A549 (cell line): ENCODE results near the gene SNAP91. TPM values are rescaled to one million over a fixed set of nuclear protein-coding genes. Genes with fewer than 3 reads are reported as not detected.

Experiments used
- ATAC-seq, 2 experiments: fragments of 200-7000 bp in 1 of 2; fragments of >200 bp in 1 of 2; cut with Nextera tagmentation in 1 of 2; cut with Tn5 transposase in 1 of 2; 3 replicates each; pipeline versions ENCODE4 v1.8.0 to v1.9.1; 2018 to 2020; ENCODE audit warnings: mild to moderate bottlenecking in 1 of 2, moderate library complexity in 1 of 2
- CTCF ChIA-PET: fragments of 300-600 bp; sonication (Branson Sonifier 250); formaldehyde crosslinking; extraction: SDS; loops from one replicate; lab custom pipeline; 2021; ENCODE audit warnings: antibody characterized with exemption, inconsistent platforms; lab: Yijun Ruan, JAX
- POLR2A ChIA-PET: fragments of 350-600 bp; formaldehyde crosslinking; extraction: SDS; loops from one replicate; lab custom pipeline; 2021; ENCODE audit warnings: antibody characterized with exemption, inconsistent platforms; lab: Yijun Ruan, JAX
- DNase-seq, 2 experiments: peaks; one replicate each; pipeline versions ENCODE4 v3.0.0 to v3.0.0-alpha.2; 2011 to 2016; ENCODE audit warnings: low read depth in 1 of 2, low spot score in 1 of 2
- FAIRE-seq: peaks from 2 replicates; lab custom pipeline; 2011; peaks lifted over from hg19 to GRCh38; lab: Jason Lieb, UNC
- H3K27ac ChIP-seq, 2 experiments: fragments of >200 bp; sonication (Bioruptor Twin); formaldehyde crosslinking; 3 replicates each; pipeline ENCODE4 v1.5.1; 2016 to 2017
- H3K4me1 ChIP-seq: fragments of >200 bp; sonication (Bioruptor Twin); formaldehyde crosslinking; 3 replicates; pipeline ENCODE4 v1.6.1; 2016
- H3K4me2 ChIP-seq: fragments of >200 bp; sonication (Bioruptor Twin); formaldehyde crosslinking; 3 replicates; pipeline ENCODE4 v1.6.1; 2016
- H3K4me3 ChIP-seq: fragments of >200 bp; sonication (Bioruptor Twin); formaldehyde crosslinking; 3 replicates; pipeline ENCODE4 v1.5.1; 2016
- H3K9me3 ChIP-seq: fragments of >200 bp; sonication (Bioruptor Twin); formaldehyde crosslinking; 3 replicates; pipeline ENCODE4 v1.6.1; 2016
- BHLHE40 ChIP-seq: IDR thresholded peaks from 2 replicates; pipeline ENCODE4 v1.6.1; 2012; ENCODE audit warnings: low read depth, low read length, inconsistent platforms
- CTCF ChIP-seq: fragments of >200 bp; sonication (Bioruptor Twin); formaldehyde crosslinking; IDR thresholded peaks from 3 replicates; pipeline ENCODE4 v1.5.1; 2016
- EHMT2 ChIP-seq: fragments of 200-600 bp; sonication (generic); IDR thresholded peaks from 2 replicates; pipeline ENCODE4 v1.6.1; 2016; ENCODE audit warnings: antibody characterized with exemption, low read depth, mild to moderate bottlenecking, moderate library complexity
- EP300 ChIP-seq, 2 experiments: fragments of >200 bp; sonication (Bioruptor Twin); formaldehyde crosslinking; IDR thresholded peaks; 2 replicates in 1 of 2; 3 replicates in 1 of 2; pipeline ENCODE4 v1.6.1; 2016 to 2017
- ESRRA ChIP-seq: fragments of 150-350 bp; IDR thresholded peaks from 2 replicates; pipeline ENCODE4 v1.6.1; 2014; ENCODE audit warnings: mild to moderate bottlenecking, low read length, borderline replicate concordance
- GATA3 ChIP-seq: IDR thresholded peaks from 2 replicates; pipeline ENCODE4 v1.6.1; 2012; ENCODE audit warnings: borderline replicate concordance
- HDAC2 ChIP-seq: fragments of 200-600 bp; sonication (generic); IDR thresholded peaks from 2 replicates; pipeline ENCODE4 v1.6.1; 2016
- HOXA7 ChIP-seq: fragments of 250-450 bp; sonication (Bioruptor Pico); IDR thresholded peaks from 2 replicates; pipeline ENCODE4 v1.5.0; 2020; ENCODE audit warnings: mild to moderate bottlenecking, moderate library complexity
- HOXB13 ChIP-seq: fragments of 250-450 bp; sonication (Bioruptor Pico); IDR thresholded peaks from 2 replicates; pipeline ENCODE4 v1.5.0; 2020; ENCODE audit warnings: low read depth, mild to moderate bottlenecking, moderate library complexity
- HOXB5 ChIP-seq: fragments of 250-450 bp; sonication (Bioruptor Pico); IDR thresholded peaks from 2 replicates; pipeline ENCODE4 v1.5.0; 2020; ENCODE audit warnings: mild to moderate bottlenecking, moderate library complexity
- JUNB ChIP-seq: fragments of >200 bp; sonication (Bioruptor Twin); formaldehyde crosslinking; IDR thresholded peaks from 2 replicates; pipeline ENCODE4 v1.6.1; 2016
- KDM1A ChIP-seq: fragments of 200-600 bp; sonication (generic); IDR thresholded peaks from 2 replicates; pipeline ENCODE4 v1.6.1; 2016; ENCODE audit warnings: low read depth, mild to moderate bottlenecking
- MAFK ChIP-seq: fragments of 450-650 bp; IDR thresholded peaks from 2 replicates; pipeline ENCODE4 v1.6.1; 2014; ENCODE audit not compliant: partially characterized antibody
- MAZ ChIP-seq: fragments of 150-350 bp; IDR thresholded peaks from 2 replicates; pipeline ENCODE4 v1.6.1; 2014; ENCODE audit warnings: antibody characterized with exemption, low read depth, low read length, borderline replicate concordance
- POLR2A ChIP-seq: IDR thresholded peaks from 2 replicates; pipeline ENCODE4 v1.6.1; 2012; ENCODE audit warnings: mild to moderate bottlenecking, low read length
- RAD21 ChIP-seq, 2 experiments: fragments of >200 bp in 1 of 2; sonication (Bioruptor Twin) in 1 of 2; formaldehyde crosslinking in 1 of 2; IDR thresholded peaks in 1 of 2; conservative IDR thresholded peaks in 1 of 2; 2 replicates in 1 of 2; 3 replicates in 1 of 2; pipeline ENCODE4 v1.6.1; 2012 to 2018; ENCODE audit warnings: inconsistent platforms in 1 of 2
- RARB ChIP-seq: fragments of 250-450 bp; sonication (Bioruptor Pico); IDR thresholded peaks from 2 replicates; pipeline ENCODE4 v1.8.0; 2021; ENCODE audit warnings: mild to moderate bottlenecking, moderate library complexity
- RNF2 ChIP-seq: fragments of 200-600 bp; sonication (generic); IDR thresholded peaks from 2 replicates; pipeline ENCODE4 v1.6.1; 2016; ENCODE audit warnings: low read depth, mild to moderate bottlenecking, antibody characterized with exemption, moderate library complexity, borderline replicate concordance
- SMC3 ChIP-seq: fragments of >200 bp; sonication (Bioruptor Twin); formaldehyde crosslinking; IDR thresholded peaks from 3 replicates; pipeline ENCODE4 v1.6.1; 2018; ENCODE audit warnings: inconsistent platforms
- TFCP2L1 ChIP-seq: fragments of 250-450 bp; sonication (Bioruptor Pico); IDR thresholded peaks from 2 replicates; pipeline ENCODE4 v1.5.0; 2021; ENCODE audit warnings: mild to moderate bottlenecking
- ZNF302 ChIP-seq: fragments of 250-450 bp; sonication (Bioruptor Pico); IDR thresholded peaks from 2 replicates; pipeline ENCODE4 v1.9.0; 2021; ENCODE audit warnings: inconsistent platforms, mild to moderate bottlenecking, moderate library complexity
- ZSCAN20 ChIP-seq: fragments of 250-450 bp; sonication (Bioruptor Pico); IDR thresholded peaks from 2 replicates; pipeline ENCODE4 v1.8.0; 2022; ENCODE audit warnings: mild to moderate bottlenecking, moderate library complexity
- WGBS: methylation state at CpG from one replicate; pipeline ENCODE4 v1.1.6; 2017; ENCODE audit errors: missing lambda C conversion rate; 5-methylcytosine and 5-hydroxymethylcytosine counted together
- polyA plus RNA-seq, 4 experiments: library from polyadenylated mRNA; depleted of rRNA in 3 of 4; stranded (reverse); fragments of >200 nt; fragmentation: RNase III in 1 of 4; extraction: RNeasy Plus Mini Kit Qiagen cat#74134 plus additional on column Dnase treatment in 1 of 4; gene quantifications; 2 replicates in 3 of 4; 3 replicates in 1 of 4; pipeline ENCODE4 v1.2.3, GENCODE V29; 2011 to 2017
- TF ChIP-seq, protein P1 (sequence below): fragments of 150-350 bp; IDR thresholded peaks from 2 replicates; pipeline ENCODE4 v1.6.1; 2014; ENCODE audit warnings: low read depth, mild to moderate bottlenecking, low read length
- TF ChIP-seq, protein P2 (sequence below): fragments of 200-600 bp; sonication (generic); IDR thresholded peaks from 2 replicates; pipeline ENCODE4 v1.6.1; 2016; ENCODE audit warnings: antibody characterized with exemption, mild to moderate bottlenecking, moderate library complexity

The SNAP91 gene
- polyA plus RNA-seq, 2 of the 4 experiments (the other 2 are of a cell fraction): 0.13 to 0.39 TPM

DNA sequence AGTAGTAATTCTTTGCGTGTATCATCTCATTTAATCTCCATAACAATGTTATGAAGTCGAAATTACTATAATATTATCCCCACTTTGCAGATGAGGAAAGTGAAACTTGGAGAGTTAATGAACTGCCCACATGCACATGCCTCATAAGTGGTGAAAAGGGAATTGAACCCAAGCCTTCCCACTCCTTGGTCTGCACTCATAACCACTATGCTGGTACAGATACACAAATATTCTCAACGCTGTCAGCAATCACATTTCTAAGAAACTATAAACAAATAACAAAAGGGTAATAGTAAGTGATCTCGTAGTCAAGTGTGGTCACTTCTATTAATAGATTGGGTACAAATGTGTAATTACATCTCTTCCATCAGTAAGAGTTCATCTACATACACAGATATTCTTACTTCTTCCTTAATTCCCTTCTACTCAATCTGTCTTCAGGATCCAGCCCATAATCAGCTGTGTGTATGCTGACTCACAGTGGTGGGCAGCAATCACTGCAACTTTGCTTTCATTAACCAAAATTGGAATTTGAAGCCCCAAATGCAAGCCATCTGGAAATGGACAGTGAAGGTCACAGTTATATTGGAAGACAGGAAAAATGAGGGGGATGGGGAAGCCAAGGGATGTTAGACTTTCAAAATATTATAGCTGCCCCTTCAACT, 190.0 kb downstream of the SNAP91 start:
- no peak for FAIRE-seq
- POLR2A ChIA-PET: no interaction called here
- H3K4me2 ChIP-seq: no peak overlapping the region
- no peak for TF ChIP-seq GATA3
- no peak for TF ChIP-seq JUNB
- 0 out of 3 replicates have a peak, but pooled peaks have one; percentile 14 for TF ChIP-seq CTCF
- TF ChIP-seq RAD21 (conservative IDR thresholded peaks at IDR 0.05 in 1 of 2, IDR thresholded peaks at IDR 0.05 in 1 of 2): 0 out of 5 replicates have a peak, but pooled peaks have one; percentile 14 to 15
- no peak overlapping the region for H3K4me3 ChIP-seq
- H3K27ac ChIP-seq: no peak overlapping the region
- 37% methylated on average over 4 of the region's 4 CpGs for WGBS
- CTCF ChIA-PET: interaction anchor here (0.8 to 2.0 kb wide), 3 partner anchors 17 to 452 kb away, joined by 3 to 7 read pairs (median 3); partner anchors contain the start of gene DOP1A
- H3K4me1 ChIP-seq: no peaks in the 10 kb centered on the region
- peak in 1 of 2 experiments; percentile 4 for DNase-seq
- H3K9me3 ChIP-seq: no peaks in the 10 kb centered on the region
- ATAC-seq: no peak

- TF ChIP-seq BHLHE40 (no peak), EP300 (IDR thresholded peaks at IDR 0.05) (no peak), POLR2A (no peak), HOXA7 (CRISPR knock-in tag) (no peak), HDAC2 (no peak), MAZ (no peak), ZSCAN20 (no peak), RARB (CRISPR knock-in tag) (no peak), HOXB13 (no peak), SMC3 (no peak), RNF2 (no peak), TFCP2L1 (CRISPR knock-in tag) (no peak), ZNF302 (CRISPR knock-in tag) (no peak), MAFK (no peak), ESRRA (no peak), HOXB5 (CRISPR knock-in tag) (no peak), KDM1A (no peak), EHMT2 (no peak)
- TF ChIP-seq, protein P1, sequence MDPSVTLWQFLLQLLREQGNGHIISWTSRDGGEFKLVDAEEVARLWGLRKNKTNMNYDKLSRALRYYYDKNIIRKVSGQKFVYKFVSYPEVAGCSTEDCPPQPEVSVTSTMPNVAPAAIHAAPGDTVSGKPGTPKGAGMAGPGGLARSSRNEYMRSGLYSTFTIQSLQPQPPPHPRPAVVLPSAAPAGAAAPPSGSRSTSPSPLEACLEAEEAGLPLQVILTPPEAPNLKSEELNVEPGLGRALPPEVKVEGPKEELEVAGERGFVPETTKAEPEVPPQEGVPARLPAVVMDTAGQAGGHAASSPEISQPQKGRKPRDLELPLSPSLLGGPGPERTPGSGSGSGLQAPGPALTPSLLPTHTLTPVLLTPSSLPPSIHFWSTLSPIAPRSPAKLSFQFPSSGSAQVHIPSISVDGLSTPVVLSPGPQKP: no peak
- TF ChIP-seq, protein P2, sequence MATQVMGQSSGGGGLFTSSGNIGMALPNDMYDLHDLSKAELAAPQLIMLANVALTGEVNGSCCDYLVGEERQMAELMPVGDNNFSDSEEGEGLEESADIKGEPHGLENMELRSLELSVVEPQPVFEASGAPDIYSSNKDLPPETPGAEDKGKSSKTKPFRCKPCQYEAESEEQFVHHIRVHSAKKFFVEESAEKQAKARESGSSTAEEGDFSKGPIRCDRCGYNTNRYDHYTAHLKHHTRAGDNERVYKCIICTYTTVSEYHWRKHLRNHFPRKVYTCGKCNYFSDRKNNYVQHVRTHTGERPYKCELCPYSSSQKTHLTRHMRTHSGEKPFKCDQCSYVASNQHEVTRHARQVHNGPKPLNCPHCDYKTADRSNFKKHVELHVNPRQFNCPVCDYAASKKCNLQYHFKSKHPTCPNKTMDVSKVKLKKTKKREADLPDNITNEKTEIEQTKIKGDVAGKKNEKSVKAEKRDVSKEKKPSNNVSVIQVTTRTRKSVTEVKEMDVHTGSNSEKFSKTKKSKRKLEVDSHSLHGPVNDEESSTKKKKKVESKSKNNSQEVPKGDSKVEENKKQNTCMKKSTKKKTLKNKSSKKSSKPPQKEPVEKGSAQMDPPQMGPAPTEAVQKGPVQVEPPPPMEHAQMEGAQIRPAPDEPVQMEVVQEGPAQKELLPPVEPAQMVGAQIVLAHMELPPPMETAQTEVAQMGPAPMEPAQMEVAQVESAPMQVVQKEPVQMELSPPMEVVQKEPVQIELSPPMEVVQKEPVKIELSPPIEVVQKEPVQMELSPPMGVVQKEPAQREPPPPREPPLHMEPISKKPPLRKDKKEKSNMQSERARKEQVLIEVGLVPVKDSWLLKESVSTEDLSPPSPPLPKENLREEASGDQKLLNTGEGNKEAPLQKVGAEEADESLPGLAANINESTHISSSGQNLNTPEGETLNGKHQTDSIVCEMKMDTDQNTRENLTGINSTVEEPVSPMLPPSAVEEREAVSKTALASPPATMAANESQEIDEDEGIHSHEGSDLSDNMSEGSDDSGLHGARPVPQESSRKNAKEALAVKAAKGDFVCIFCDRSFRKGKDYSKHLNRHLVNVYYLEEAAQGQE: no peak
- Histone ChIP-seq H3K9me3 (no peaks in the 10 kb centered on the region), H3K27ac (no peak overlapping the region), H3K4me2 (no peak overlapping the region), H3K4me3 (no peak overlapping the region), H3K4me1 (peaks cover 6% of the 10 kb centered on the region; the same call in 2 of the 3 replicates)
- CTCF ChIA-PET: no interaction called here
- FAIRE-seq (no peak), ATAC-seq (no peak; a peak in 1 of 6 replicates), DNase-seq (no peak)
- POLR2A ChIA-PET: no interaction called here
- 86% methylated on average over 1 of the region's 1 CpG for WGBS
These were observed 191.4 kb downstream of the SNAP91 start for GRCh38 chr6:83517500-83517899.
